Omental fat pad (tissue), 4 donors: ENCODE results near the gene ILKAP. TPM values are rescaled to one million over a fixed set of nuclear protein-coding genes. Genes with fewer than 3 reads are reported as not detected.

Experiments
- ATAC-seq: fragments of 150-250 bp; one replicate; pipeline ENCODE4 v1.9.1; 2016; ENCODE audit warnings: mild to moderate bottlenecking, moderate library complexity; ENCODE audit not compliant: low FRiP score
- DNase-seq: peaks from one replicate; pipeline ENCODE4 v3.0.0-alpha.2; 2019; ENCODE audit warnings: low spot score
- CTCF ChIP-seq, 3 donors: fragments of 450-650 bp; IDR thresholded peaks; one replicate each; pipeline ENCODE4 v1.5.1; 2016 to 2017; ENCODE audit warnings: antibody characterized with exemption in 3 of 3, mild to moderate bottlenecking in 3 of 3, moderate library complexity in 2 of 3
- total RNA-seq, 4 donors: library from RNA; depleted of rRNA; stranded (reverse); fragments of >200 nt; gene quantifications; one replicate each; pipeline ENCODE4 v1.1.0, GENCODE V29; 2016

ILKAP gene, protein sequence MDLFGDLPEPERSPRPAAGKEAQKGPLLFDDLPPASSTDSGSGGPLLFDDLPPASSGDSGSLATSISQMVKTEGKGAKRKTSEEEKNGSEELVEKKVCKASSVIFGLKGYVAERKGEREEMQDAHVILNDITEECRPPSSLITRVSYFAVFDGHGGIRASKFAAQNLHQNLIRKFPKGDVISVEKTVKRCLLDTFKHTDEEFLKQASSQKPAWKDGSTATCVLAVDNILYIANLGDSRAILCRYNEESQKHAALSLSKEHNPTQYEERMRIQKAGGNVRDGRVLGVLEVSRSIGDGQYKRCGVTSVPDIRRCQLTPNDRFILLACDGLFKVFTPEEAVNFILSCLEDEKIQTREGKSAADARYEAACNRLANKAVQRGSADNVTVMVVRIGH
- total RNA-seq, result 10 to 100 TPM; 20.2 to 51.8 (median 29.7) TPM

DNA sequence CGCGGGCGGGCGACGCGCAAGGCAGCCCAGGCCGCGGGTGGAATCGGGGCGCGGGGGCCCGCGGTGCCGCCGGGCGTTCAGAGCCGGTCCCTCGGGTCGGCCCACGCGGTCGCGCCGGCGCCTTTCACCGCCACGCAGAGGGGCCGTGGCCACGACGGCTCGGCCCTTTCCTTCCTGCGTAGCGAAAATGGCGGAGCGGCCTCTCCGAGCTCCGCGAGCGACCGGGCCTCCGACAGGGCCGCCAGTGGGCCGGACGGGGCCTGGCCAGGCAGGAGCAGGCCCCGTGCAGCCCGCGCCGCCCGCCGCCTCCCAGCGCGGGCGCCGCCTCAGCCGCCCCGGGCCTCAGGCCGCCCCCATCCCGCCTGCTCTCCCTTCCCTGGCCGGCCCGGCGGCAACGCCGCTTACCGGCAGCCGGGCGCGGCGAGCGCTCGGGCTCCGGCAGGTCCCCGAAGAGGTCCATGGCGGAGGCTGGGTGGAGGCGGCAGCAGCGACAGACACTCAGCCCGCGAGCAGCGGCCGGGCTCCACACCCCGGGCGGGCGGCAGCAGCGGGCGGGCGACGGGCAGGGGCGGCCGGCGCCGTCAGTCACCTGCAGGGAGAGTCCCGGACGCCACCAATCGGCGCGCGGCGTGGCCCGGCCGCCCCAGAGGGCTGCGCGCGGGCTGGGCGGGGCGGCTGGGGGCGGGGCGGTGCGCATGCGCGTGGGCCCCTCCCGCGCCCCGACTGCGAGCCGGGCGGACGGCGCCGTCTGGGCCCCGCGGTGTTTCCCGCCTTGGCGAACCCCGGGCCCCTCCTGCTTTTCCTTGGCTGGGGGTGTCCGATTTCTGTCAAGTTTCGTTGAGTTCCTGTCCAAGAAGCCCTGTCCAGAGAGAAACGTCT is at the start of gene ILKAP:
Gene ILKAP (minus strand): TSS at position 602 of the 879 bp plus-strand sequence. CDS start 142 bp downstream, at position 460.
- ATAC-seq (peak; percentile 99), DNase-seq (no peak)
- TF ChIP-seq CTCF (IDR thresholded peaks at IDR 0.05), result no peak

GRCh38 chr2:238252766-238253630 is 49.5 kb upstream of the ILKAP start:
- DNase-seq (no peak), ATAC-seq (no peak)
- no peak for TF ChIP-seq CTCF (IDR thresholded peaks at IDR 0.05)

- DNase-seq (no peak), ATAC-seq (no peak)
- TF ChIP-seq CTCF (IDR thresholded peaks at IDR 0.05), result no peak
Measured at GRCh38 chr2:238251986-238252385, 48.5 kb upstream of the ILKAP start.

DNA sequence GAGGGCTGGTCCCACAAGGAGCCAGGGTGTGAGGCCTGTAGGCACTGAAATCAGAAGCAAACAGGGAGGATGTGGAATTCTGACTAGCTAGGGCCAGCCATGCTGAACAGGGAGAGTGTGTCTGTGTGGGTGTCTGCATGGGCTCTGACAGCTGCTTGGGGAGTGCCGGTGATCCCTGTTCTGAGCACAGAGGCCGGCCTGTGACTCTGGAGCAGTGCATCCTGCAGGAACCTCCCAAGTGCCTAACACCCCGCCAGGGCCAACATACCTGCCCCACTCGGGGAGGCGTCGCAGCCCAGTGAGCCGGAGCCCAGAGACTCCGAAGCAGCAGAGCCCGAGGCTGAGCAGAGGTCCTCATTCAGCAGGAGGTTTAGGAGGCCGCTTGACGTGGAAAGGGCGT is 47.8 kb upstream of the ILKAP start:
- no peak for TF ChIP-seq CTCF (IDR thresholded peaks at IDR 0.05)
- DNase-seq, result no peak

GRCh38 chr2:238250896-238251295 is 47.4 kb upstream of the ILKAP start:
- ATAC-seq (no peak), DNase-seq (no peak)
- TF ChIP-seq CTCF (IDR thresholded peaks at IDR 0.05), result no peak

More for the DNA sequence above, 47.8 kb upstream of the ILKAP start:
- ATAC-seq, result no peak

DNA sequence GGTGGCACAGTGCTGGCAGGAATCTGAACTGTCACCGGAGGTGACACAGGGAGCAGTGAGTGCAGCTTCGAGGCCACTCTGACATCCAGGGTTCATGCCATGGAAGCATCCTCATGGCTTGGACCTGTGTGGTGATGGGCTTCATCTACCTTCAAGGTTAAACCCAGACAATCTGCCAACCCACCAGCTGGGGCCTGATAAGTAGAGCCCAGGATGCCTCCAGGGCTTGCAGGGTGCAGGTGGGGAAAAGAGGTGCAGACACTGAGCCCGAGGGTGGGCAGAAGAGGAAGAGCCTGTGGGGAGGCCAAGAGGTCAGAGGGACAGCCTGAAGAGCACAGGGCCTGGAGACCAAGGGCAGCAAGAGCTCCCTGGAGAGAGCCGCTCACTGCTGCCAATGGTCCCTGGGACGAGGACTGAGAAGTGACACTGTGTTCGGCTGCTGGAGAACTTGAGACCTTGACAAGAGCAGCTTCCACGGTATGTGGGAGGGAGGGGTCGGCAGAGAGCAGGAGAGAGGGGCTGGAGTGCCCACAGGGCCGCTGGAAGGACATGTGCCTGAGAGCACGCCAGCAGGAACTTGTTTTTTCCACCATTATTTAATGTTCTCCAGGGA is 44.5 kb upstream of the ILKAP start:
- ATAC-seq, result no peak
- DNase-seq, result no peak
- TF ChIP-seq CTCF (IDR thresholded peaks at IDR 0.05), result no peak
